Adipose tissue (tissue), 3 donors: ENCODE data around the gene SFMBT2. TPM values are rescaled to one million over a fixed set of nuclear protein-coding genes. Genes with fewer than 3 reads are reported as not detected.
"Not testable (repeated sequence)": the region's sequence is repeated elsewhere in the genome, so short reads cannot be mapped to it uniquely, and the experiment has no call there.

Experiments
- H3K27ac ChIP-seq: one replicate; pipeline ENCODE4 v1.5.1; 2013; ENCODE audit warnings: low read depth, low read length
- WGBS, 3 donors: extraction: QIAGEN DNeasy Blood & Tissue Kit; methylation state at CpG; one replicate each; pipeline ENCODE4 v1.1.7; 2013; 5-methylcytosine and 5-hydroxymethylcytosine counted together
- polyA plus RNA-seq, 3 donors: library from polyadenylated mRNA; stranded (reverse); fragments of 200-250 nt; gene quantifications; one replicate each; pipeline ENCODE4 v1.2.3, GENCODE V29; 2013
- donor health status: healthy with polysubstance abuse.
- donor health status: Bipolar disorder and iron deficiency.
- donor health status: healthy.

SFMBT2 gene
- polyA plus RNA-seq, 3 donors: 0.67 to 2.2 (median 1.4) TPM

- WGBS, 3 donors: 82 to 95% (median 95%) methylated on average over 7 of the region's 7 CpGs
- no peak overlapping the region for H3K27ac ChIP-seq
These were observed 98.4 kb downstream of the SFMBT2 start for GRCh38 chr10:7312488-7312857.

DNA sequence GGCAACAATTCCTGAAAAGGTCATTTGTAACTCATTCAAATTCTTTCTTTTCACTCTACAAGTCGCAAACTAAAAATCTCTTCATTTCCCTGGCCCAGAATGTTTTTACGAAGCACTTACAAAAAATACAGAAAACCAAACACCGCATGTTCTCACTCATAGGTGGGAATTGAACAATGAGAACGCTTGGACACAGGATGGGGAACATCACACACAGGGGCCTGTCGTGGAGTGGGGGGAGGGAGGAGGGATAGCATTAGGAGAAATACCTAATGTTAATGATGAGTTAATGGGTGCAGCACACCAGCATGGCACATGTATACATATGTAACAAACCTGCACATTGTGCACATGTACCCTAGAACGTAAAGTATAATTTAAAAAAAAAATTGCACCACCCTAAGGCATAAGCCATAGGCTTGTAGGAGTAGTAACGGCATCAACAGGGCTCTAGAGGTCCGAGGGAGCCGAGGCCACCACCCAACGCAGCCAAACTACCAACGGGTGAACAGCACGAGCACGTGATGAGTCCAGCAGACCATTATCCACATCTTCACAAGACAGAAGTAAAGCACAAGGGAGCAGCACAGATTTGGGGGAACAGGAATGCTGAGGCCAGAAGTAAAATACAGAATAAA, 98.9 kb downstream of the SFMBT2 start:
- H3K27ac ChIP-seq: not testable (repeated sequence)
- WGBS, 3 donors: 81 to 96% (median 92%) methylated on average over 13 of the region's 13 CpGs

DNA sequence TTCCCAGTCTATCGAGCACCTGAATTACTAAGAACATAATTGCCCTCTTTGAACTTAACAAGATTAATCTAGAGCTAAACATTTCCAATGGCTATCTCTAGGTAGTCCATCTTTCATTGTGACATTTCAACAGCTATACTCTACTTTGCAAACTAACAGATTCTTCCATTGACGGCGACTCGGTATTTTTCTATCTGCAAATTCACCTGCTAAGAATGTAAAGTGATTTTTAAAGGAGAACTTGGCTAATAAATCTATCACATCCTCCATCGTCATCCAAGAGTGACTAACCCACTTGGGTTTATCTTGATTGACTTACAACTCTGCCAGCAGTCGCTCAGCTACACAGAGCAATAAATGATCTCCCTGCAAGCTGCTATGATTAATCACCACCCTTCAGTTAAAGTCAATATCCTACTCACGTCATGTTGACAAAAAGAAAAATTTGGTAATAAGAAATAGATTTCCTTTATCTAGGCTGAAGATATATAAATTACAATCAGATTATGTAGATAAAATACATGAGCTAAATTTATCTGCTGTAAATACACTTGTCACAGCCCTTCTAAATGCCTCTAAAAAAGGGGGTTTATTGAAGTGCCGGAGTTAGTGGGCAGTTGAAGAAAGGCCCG, 99.5 kb downstream of the SFMBT2 start:
- WGBS, 3 donors: 45 to 89% (median 84%) methylated on average over 9 of the region's 9 CpGs
- H3K27ac ChIP-seq: no peak overlapping the region

DNA sequence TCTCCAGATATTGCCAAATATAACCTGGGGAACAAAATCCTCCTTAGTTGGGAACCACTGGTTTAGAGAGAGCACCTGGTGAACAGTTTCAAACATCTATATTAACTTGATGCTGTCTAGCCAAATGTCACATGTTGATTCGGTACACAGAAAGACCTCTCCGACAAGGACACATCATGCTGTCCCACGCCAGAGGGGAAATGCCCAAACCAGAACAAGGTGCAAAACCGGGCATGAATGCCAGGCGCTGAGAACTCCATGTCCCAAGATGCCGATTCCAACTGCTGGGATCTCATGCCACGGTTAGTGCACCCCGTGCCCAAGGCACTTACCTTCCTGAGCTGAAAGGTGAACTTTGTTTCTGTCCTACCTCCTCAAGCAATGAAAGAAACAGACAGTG, 100.8 kb downstream of the SFMBT2 start:
- no peak overlapping the region for H3K27ac ChIP-seq
- 90 to 96% (median 96%) methylated on average over 8 of the region's 8 CpGs for WGBS, 3 donors

DNA sequence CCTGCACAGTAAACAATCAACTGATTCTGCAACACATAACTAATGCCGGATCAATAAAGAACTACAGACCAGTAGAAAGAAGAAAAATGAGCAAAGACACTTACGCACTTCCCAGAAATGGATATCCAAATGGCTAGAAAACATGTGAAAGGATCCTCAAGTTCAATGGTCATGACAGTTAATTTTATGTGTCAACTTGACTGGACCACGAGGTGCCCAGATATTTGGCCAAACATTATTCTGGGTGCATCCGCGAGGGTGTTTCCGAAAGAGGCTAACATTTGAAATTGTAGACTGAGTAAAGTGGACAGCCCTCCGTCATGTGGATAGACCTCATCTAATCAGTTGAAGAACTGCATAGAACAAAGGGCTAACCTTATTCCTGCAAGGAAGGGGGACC, 102.0 kb downstream of the SFMBT2 start:
- 95 to 99% (median 96%) methylated on average over 7 of the region's 7 CpGs for WGBS, 3 donors
- H3K27ac ChIP-seq: no peak overlapping the region

DNA sequence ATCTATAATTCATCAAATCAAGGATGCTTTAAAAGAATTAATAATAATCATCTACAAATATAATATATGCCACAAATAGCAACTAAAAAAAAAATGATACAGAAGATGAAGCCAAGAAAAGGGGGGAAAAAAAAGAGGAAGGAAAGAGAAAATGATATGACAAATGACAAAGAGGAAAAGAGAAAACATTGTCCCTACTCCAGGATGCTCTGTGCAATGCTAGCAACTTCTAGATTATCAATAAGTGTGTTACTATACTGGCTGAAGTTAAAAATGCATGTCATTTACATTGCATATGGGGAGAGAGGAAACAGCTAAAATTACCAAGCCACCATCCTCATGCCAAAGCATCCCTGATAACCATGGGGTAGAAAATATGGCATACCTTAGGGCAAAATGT, 104.2 kb downstream of the SFMBT2 start:
- H3K27ac ChIP-seq: no peak overlapping the region

- H3K27ac ChIP-seq: no peak overlapping the region
- WGBS, 3 donors: 58 to 79% (median 67%) methylated on average over 9 of the region's 9 CpGs
These were observed 104.7 kb downstream of the SFMBT2 start for GRCh38 chr10:7306147-7306546.

GRCh38 chr10:7305053-7305452, 105.8 kb downstream of the SFMBT2 start:
- WGBS, 3 donors: 84 to 90% (median 89%) methylated on average over 6 of the region's 6 CpGs
- H3K27ac ChIP-seq: no peak overlapping the region

GRCh38 chr10:7304110-7304509, 106.7 kb downstream of the SFMBT2 start:
- no peak overlapping the region for H3K27ac ChIP-seq
- 83 to 98% (median 93%) methylated on average over 4 of the region's 4 CpGs for WGBS, 3 donors

- 29 to 69% (median 38%) methylated on average over 2 of the region's 2 CpGs for WGBS, 3 donors
- H3K27ac ChIP-seq: no peak overlapping the region
These were observed 107.8 kb downstream of the SFMBT2 start for GRCh38 chr10:7302930-7303557.

DNA sequence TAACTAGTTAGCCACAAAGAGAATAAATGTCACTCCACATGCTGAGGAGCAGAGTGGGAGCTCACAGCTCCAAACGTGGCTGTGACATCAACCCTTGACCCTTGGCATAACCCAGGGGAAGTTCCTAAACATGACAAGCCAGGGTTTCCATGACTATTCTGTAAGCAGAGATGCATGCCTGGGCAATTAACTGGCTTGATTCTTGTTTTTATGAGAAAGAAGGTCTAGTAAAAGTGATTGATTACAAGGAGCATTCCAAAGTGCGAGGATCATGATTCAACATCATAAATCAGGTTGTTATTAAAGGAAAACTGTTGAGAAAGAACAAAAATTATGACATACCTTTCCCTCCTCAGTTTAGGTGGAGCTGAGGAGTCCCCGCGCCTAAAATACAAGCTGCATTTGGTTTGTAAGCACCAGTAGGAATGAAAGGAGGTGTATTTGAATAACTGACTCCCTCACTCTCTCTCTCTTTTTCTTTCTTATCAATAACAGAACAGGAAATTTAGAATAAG, 108.4 kb downstream of the SFMBT2 start:
- WGBS, 3 donors: 62 to 64% (median 62%) methylated on average over 4 of the region's 4 CpGs

DNA sequence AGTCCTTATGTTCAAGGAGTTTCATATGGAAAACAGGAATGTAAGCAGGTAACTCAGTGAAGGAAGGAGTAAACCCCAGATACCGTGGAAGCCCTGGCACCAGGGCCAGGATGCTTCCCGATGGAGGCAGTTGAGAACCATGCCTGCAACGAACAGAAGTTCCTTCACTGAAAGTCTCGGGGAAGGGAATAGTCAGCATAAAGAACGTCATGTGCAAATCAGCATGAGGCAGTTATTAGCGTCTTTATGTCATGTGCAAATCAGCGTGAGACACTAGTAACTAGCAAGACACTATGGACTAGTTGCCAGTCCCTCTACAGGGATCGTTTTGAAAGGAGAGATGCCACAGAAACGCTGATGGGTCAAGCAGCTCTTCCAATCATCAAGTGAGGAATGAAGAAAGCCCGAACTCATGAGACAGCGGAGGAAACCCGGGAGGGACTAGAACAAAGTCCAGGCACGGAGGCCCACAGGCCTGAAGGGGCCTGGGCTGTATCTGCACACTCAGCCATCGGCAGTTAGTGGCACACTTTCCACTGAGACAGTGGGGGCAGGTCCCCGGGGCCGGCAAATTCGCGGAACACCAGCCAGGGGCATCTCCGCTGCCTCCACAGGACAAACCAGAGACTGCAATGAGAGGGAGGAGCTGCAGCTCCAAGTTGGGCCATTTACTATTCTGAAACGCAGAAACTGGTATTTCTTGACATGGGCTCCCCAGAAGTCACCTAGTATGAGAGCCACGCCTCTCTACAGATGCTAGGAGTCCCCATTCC, 109.6 kb downstream of the SFMBT2 start:
- H3K27ac ChIP-seq: no peak overlapping the region
- 67 to 79% (median 68%) methylated on average over 21 of the region's 21 CpGs for WGBS, 3 donors

More for the DNA sequence above, 108.4 kb downstream of the SFMBT2 start:
- no peak overlapping the region for H3K27ac ChIP-seq

DNA sequence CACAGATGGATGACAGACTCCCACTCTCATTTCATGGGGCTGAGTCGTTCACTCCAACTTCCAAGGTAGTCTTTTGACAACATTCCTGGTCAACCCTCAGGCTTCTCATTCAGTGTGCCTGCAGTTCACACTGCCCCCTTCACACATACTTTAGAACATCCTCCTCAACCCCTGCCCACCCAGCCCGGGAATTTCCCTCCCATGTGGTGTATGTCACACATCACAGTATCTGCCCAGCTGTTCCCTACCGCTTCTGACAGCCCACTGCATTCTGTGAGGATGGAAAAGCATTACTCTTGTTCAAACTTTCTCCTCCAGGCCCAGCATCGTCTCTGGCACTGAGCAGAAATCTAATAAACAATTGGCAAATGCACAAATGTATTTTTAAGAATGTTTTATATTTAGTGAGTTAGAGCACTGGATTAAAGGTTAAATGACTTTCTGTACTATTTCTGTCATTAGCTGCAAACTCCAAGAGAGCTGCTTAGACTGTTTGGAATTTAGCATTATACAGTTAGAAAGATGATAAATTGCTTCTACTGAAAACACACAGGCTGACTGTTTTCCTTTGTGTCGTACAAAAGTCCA, 110.4 kb downstream of the SFMBT2 start:
- no peak overlapping the region for H3K27ac ChIP-seq

DNA sequence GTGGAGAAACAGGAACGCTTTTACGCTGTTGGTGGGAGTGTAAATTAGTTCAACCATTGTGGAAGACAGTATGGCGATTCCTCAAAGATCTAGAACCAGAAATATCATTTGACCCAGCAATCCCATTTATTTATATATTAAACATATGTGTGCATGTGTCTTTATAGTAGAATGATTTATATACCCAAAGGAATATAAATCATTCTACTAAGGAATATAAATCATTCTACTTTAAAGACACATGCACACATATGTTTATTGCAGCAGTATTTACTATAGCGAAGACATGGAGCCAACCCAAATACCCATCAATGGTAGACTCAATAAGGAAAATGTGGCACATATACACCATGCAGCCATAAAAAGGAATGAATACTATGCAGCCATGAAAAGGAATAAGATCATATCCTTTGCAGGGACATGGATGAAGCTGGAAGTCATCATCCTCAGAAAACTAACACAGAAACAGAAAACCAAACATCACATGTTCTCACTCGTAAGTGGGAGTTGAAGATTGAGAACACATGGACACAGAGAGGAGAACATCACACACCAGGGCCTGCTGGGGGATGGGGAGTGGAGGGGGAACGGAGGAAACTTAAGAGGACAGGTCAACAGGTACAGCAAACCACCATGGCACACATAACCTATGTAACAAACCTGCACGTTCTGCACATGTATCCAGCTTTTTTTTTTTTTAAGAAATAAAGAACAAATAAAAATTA, 111.1 kb downstream of the SFMBT2 start:
- WGBS, 3 donors: 88 to 92% (median 88%) methylated on average over 7 of the region's 7 CpGs

More for the DNA sequence above, 110.4 kb downstream of the SFMBT2 start:
- WGBS, 3 donors: 44 to 53% (median 50%) methylated on average over 5 of the region's 5 CpGs

DNA sequence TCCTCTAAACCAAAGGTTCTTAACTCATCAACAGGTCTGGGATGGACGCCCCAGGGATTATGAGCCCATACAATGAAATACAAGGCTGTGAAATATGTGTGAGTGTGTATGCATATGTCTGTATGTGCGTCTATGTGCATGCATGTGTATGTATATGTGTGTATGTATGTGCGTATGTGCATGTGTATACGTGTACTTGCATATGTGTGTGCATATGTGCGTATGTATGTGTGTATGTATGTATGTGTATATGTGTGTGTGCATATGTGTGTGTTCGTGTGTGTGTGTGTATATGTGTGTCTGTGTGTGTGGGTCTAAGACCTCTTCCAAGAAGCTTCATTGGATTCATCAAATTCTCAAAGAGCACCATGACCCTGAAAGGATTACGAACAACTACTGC, 112.3 kb downstream of the SFMBT2 start:
- 85 to 98% (median 90%) methylated on average over 7 of the region's 7 CpGs for WGBS, 3 donors
- no peak overlapping the region for H3K27ac ChIP-seq

More for the DNA sequence above, 111.1 kb downstream of the SFMBT2 start:
- not testable (repeated sequence) for H3K27ac ChIP-seq

DNA sequence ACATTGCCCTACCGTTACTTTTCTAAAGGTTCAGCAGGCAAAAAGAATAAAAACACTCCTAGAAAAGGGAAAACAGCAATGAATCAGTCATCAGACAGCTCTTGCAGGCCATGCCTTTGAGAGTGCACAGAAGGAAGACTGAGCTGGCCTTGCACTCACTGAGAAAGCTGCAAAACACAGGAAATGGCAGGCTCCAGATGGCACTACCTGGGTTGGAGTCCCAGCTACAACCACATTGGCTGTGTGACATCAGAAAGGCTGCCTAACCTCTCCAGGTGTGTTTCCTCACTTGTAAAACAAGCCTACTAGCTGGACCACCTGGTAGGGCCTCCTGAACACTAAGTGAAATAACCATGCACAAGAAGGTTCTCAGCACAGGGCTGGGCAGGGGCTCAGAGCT, 113.7 kb downstream of the SFMBT2 start:
- H3K27ac ChIP-seq: no peak overlapping the region
- 92 to 96% (median 93%) methylated on average over 1 of the region's 1 CpG for WGBS, 3 donors

DNA sequence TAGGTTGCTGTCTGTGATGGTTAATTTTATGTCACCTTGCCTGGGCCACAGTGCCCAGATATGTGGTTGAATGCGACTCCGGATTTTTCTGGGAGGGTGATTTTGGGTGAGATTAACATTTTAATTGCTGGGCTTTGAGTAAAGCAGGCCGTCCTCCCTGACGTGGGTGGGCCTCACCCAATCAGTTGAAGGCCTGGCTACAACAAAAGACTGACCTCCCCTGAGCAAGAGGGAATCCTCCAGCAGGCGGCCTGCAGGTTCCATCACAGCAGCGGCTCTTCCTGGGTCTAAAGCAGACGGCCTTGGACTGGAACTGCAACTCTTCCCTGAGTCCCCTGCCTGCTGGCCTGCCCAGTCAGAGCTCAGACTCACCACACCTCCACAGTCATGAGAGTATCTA, 114.2 kb downstream of the SFMBT2 start:
- 88 to 95% (median 94%) methylated on average over 7 of the region's 7 CpGs for WGBS, 3 donors
- H3K27ac ChIP-seq: no peak overlapping the region

DNA sequence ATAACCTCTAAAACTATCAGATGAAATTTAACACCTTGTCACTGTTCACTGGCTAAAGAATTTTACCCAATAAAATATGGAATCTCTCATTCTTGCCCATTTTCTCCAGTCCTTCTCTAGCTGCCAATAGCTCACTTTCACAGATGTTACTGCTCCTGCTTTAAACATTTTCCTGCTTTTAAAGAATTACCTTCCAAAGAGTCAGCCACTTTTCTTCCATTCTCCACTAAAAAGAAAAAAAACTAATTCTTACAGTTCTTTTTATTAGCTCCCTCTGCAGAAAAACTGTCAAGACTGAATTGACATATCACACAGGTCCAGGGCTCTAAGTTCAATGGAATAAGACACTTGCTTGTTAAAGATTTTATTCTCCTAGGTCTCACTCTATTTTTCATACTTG, 114.8 kb downstream of the SFMBT2 start:
- H3K27ac ChIP-seq: no peak overlapping the region
